HFFc6 (cell line): ENCODE data around the gene HHIPL1. TPM values are rescaled to one million over a fixed set of nuclear protein-coding genes. Genes with fewer than 3 reads are reported as not detected.

ENCODE experiments used
- DNase-seq: peaks from one replicate; pipeline ENCODE4 v3.0.0-alpha.2; 2018
- H3K27ac Mint-ChIP-seq: 2 replicates; pipeline ENCODE4 v1.8.0; 2020; ENCODE audit warnings: mild to moderate bottlenecking, mixed read lengths
- H3K27me3 Mint-ChIP-seq: 2 replicates; pipeline ENCODE4 v1.8.0; 2021; ENCODE audit warnings: mild to moderate bottlenecking, moderate library complexity, mixed read lengths; ENCODE audit not compliant: insufficient read depth
- H3K36me3 Mint-ChIP-seq: 2 replicates; pipeline ENCODE4 v1.8.0; 2021; ENCODE audit warnings: low read depth, mixed read lengths
- H3K4me1 Mint-ChIP-seq: 2 replicates; pipeline ENCODE4 v1.8.0; 2020; ENCODE audit warnings: low read depth, mixed read lengths
- H3K4me3 Mint-ChIP-seq: 2 replicates; pipeline ENCODE4 v1.8.0; 2020; ENCODE audit warnings: mild to moderate bottlenecking, moderate library complexity, mixed read lengths
- H3K9me3 Mint-ChIP-seq: 2 replicates; pipeline ENCODE4 v1.8.0; 2020; ENCODE audit warnings: mild to moderate bottlenecking, mixed read lengths
- CTCF ChIP-seq: fragments of 200-600 bp; sonication (generic); IDR thresholded peaks from 2 replicates; pipeline ENCODE4 v1.5.0; 2021; ENCODE audit warnings: antibody characterized with exemption, mild to moderate bottlenecking
- total RNA-seq, 6 experiments: library from RNA; stranded (reverse); fragmentation: NEBNext Ultra II Directional; extraction: Animal tissue kit (Norgen Biotek cat#: 25700); gene quantifications; 2 replicates in 1 of 6; 3 replicates in 5 of 6; pipeline ENCODE4 v1.2.3, GENCODE V29; 2021

The HHIPL1 gene
- total RNA-seq, 6 experiments from 2014 or later, result 0.99 to 2.8 (median 1.3) TPM

DNA sequence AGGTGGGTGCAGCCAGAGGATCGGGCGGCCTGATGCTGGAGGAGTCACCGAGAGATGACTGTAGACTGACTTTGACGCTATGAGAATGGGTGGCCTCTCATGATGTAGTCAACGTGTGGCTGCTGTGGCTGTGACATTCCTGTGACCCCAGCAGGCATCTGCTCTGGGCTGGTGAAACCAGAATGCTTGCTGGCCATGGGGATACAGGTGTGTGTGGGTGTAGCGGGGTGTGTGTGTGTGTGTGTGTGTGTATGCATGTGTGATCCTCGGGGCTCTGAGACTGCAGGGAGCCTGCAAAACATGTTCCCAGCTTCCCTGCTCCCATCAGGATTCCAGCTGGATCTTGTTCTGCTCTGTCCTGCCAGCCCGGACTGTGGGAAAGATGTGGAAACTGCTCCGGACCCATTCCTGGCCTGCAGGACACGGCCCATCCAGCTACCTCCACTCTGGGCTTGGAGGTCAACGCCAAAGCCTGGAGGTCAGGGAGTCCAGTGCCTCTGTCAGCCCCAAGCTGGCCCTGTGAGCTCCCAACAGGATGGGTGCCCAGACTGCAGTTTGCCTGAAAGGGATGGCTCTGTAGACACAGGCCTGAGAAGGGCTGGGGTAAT, 18.8 kb upstream of the HHIPL1 start:
- no peak for TF ChIP-seq CTCF
- no peaks in the 10 kb centered on the region for H3K36me3 Mint-ChIP-seq
- peaks cover 54% of the 10 kb centered on the region for H3K4me1 Mint-ChIP-seq
- H3K27me3 Mint-ChIP-seq, result peaks cover 7% of the 10 kb centered on the region
- H3K4me3 Mint-ChIP-seq, result no peak overlapping the region
- no peaks in the 10 kb centered on the region for H3K9me3 Mint-ChIP-seq
- DNase-seq, result no peak
- no peak overlapping the region for H3K27ac Mint-ChIP-seq

GRCh38 chr14:99627100-99627499, 17.8 kb upstream of the HHIPL1 start:
- H3K4me1 Mint-ChIP-seq, result peaks cover 44% of the 10 kb centered on the region
- TF ChIP-seq CTCF, result no peak
- no peak overlapping the region for H3K4me3 Mint-ChIP-seq
- no peak overlapping the region for H3K27ac Mint-ChIP-seq
- no peaks in the 10 kb centered on the region for H3K9me3 Mint-ChIP-seq
- no peak for DNase-seq
- H3K27me3 Mint-ChIP-seq, result peaks cover 7% of the 10 kb centered on the region
- H3K36me3 Mint-ChIP-seq, result no peaks in the 10 kb centered on the region

- peaks cover 5% of the 10 kb centered on the region for H3K27me3 Mint-ChIP-seq
- H3K4me3 Mint-ChIP-seq, result no peak overlapping the region
- no peaks in the 10 kb centered on the region for H3K9me3 Mint-ChIP-seq
- TF ChIP-seq CTCF, result no peak
- DNase-seq, result no peak
- no peaks in the 10 kb centered on the region for H3K36me3 Mint-ChIP-seq
- peaks cover 38% of the 10 kb centered on the region for H3K4me1 Mint-ChIP-seq
- H3K27ac Mint-ChIP-seq, result no peak overlapping the region
Measured at GRCh38 chr14:99627510-99628381, 17.2 kb upstream of the HHIPL1 start.

DNA sequence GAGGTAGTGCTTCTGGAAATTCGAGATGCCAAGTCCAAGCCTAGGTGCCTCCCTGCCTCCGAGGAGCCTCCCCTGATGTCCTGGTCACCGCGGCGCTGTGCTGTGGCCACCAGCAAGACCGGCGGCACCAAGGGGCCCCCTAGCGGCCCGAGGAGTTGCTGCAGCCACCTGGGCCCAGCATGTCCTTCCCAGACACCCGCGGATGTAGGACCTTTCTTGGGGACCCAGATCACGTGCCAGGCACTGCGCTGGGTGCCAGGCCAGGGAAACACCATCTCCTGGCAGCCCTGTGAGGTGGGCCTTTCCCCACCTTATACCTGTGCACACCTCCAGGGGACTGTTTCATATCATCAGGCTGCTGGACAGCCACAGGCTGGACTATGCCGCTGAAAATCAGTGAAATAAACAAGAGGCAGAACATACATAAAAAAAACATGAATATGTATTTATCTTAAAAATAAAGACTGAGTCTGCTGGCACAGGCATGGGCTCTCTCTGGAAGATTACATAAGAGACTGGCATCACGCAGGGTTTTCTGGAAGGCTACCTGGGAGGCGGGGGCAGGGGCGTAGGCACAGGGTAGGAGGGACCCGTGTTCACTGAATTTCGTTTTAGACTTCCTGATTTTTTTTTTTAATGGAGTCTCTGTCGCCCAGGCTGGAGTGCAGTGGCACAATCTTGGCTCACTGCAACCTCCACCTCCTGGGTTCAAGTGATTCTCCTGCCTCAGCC, 15.9 kb upstream of the HHIPL1 start:
- peaks cover 5% of the 10 kb centered on the region for H3K27me3 Mint-ChIP-seq
- H3K4me3 Mint-ChIP-seq, result peak overlapping the region; percentile 42
- H3K27ac Mint-ChIP-seq, result no peak overlapping the region; the same call in 1 of the 2 replicates
- peak; percentile 62 for DNase-seq
- no peaks in the 10 kb centered on the region for H3K36me3 Mint-ChIP-seq
- peaks cover 25% of the 10 kb centered on the region for H3K4me1 Mint-ChIP-seq
- H3K9me3 Mint-ChIP-seq, result no peaks in the 10 kb centered on the region
- peak; percentile 99 for TF ChIP-seq CTCF

GRCh38 chr14:99630202-99630601, 14.7 kb upstream of the HHIPL1 start:
- no peak overlapping the region for H3K4me3 Mint-ChIP-seq
- no peak for DNase-seq
- H3K4me1 Mint-ChIP-seq, result peaks cover 16% of the 10 kb centered on the region
- no peaks in the 10 kb centered on the region for H3K36me3 Mint-ChIP-seq
- no peak overlapping the region for H3K27ac Mint-ChIP-seq
- TF ChIP-seq CTCF, result no peak
- peaks cover 10% of the 10 kb centered on the region for H3K27me3 Mint-ChIP-seq
- no peaks in the 10 kb centered on the region for H3K9me3 Mint-ChIP-seq
